ENCODE measurements around the gene KDM5B.
A peak's percentile ranks its signal among the peaks of the same experiment; 100 is the strongest.

The KDM5B gene

GRCh38 chr1:202807926-202808757, at the start of gene KDM5B:
KDM5B (minus strand) TSS chr1:202808421; CDS start chr1:202808305, 116 bp downstream.
- Histone ChIP-seq H3K4me3 (replicated peaks; ENCODE audit: low read depth, low read length) (peak within 1 kb of the TSS; percentile 73), H3K36me3 (ENCODE audit: control insufficient read depth, insufficient read depth, low read length) (no peaks in the 10 kb centered on the region), H3K27me3 (replicated peaks; ENCODE audit: control insufficient read depth, insufficient read depth, low read length) (peaks cover 4% of the 10 kb centered on the region)
- peak; percentile 80 for DNase-seq (ENCODE audit: extremely low read depth, insufficient read length)
- no peak for TF ChIP-seq CTCF (IDR thresholded peaks at IDR 0.05; ENCODE audit: insufficient read depth, low read length, poor library complexity, severe bottlenecking)

DNA sequence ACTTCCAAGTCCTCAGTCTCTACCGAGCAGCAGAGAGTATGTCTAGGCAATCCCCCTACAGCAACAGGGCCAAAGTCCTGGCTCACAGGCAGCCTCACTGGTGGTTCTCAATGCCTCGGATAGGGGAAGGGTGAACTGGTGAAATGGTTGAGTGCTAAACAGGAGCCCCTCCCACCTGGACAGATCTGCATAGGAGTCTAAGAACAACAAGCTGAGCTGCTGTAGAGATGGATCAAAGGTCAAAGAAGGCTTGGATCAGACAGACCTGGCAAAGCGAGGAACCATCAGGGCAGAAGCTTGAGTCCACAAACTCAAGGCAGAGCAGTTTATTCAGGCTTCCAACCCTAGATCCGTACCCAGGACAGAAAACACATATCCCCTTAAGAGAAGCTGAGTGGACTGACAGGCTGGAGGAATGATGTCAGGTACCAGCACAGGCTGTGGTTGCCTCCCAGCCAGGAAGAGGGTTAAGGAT, 49.0 kb upstream of the KDM5B start:
- DNase-seq (ENCODE audit: extremely low read depth, insufficient read length) = no peak
- Histone ChIP-seq H3K36me3 (ENCODE audit: control insufficient read depth, insufficient read depth, low read length) (no peaks in the 10 kb centered on the region), H3K4me3 (replicated peaks; ENCODE audit: low read depth, low read length) (no peak overlapping the region), H3K27me3 (replicated peaks; ENCODE audit: control insufficient read depth, insufficient read depth, low read length) (peaks cover 1% of the 10 kb centered on the region; the same call in 1 of the 2 replicates)
- no peak for TF ChIP-seq CTCF (IDR thresholded peaks at IDR 0.05; ENCODE audit: insufficient read depth, low read length, poor library complexity, severe bottlenecking)

DNA sequence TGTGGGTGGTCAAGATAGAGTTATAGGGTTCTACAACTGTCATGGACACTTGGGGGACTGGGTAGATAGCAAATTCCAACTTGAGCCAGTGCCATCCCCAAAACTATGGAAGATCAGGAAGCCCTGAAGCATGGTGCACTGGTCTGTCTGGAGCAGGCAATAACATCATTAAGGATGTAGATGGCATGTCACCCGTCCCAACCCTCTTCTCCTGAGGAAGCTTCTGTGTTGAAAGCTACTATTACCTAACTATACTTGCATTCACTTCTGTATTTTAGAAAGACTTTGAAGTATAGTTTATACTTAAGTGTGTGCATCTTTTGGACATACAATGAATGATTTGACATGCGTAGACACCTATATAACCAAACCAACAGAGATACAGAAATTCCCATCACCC, 47.8 kb upstream of the KDM5B start:
- DNase-seq (ENCODE audit: extremely low read depth, insufficient read length) = no peak
- Histone ChIP-seq H3K36me3 (ENCODE audit: control insufficient read depth, insufficient read depth, low read length) (no peaks in the 10 kb centered on the region), H3K27me3 (replicated peaks; ENCODE audit: control insufficient read depth, insufficient read depth, low read length) (no peaks in the 10 kb centered on the region), H3K4me3 (replicated peaks; ENCODE audit: low read depth, low read length) (no peak overlapping the region)
- TF ChIP-seq CTCF (IDR thresholded peaks at IDR 0.05; ENCODE audit: insufficient read depth, low read length, poor library complexity, severe bottlenecking) = no peak

GRCh38 chr1:202854787-202855186, 46.6 kb upstream of the KDM5B start:
- Histone ChIP-seq H3K27me3 (replicated peaks; ENCODE audit: control insufficient read depth, insufficient read depth, low read length) (no peaks in the 10 kb centered on the region), H3K4me3 (replicated peaks; ENCODE audit: low read depth, low read length) (no peak overlapping the region), H3K36me3 (ENCODE audit: control insufficient read depth, insufficient read depth, low read length) (no peaks in the 10 kb centered on the region)
- TF ChIP-seq CTCF (IDR thresholded peaks at IDR 0.05; ENCODE audit: insufficient read depth, low read length, poor library complexity, severe bottlenecking) = no peak
- no peak for DNase-seq (ENCODE audit: extremely low read depth, insufficient read length)

- Histone ChIP-seq H3K4me3 (replicated peaks; ENCODE audit: low read depth, low read length) (no peak overlapping the region), H3K36me3 (ENCODE audit: control insufficient read depth, insufficient read depth, low read length) (no peaks in the 10 kb centered on the region), H3K27me3 (replicated peaks; ENCODE audit: control insufficient read depth, insufficient read depth, low read length) (no peaks in the 10 kb centered on the region)
- peak; percentile 58 for TF ChIP-seq CTCF (IDR thresholded peaks at IDR 0.05; ENCODE audit: insufficient read depth, low read length, poor library complexity, severe bottlenecking)
- DNase-seq (ENCODE audit: extremely low read depth, insufficient read length) = no peak
Observed at GRCh38 chr1:202852163-202852904, 44.1 kb upstream of the KDM5B start.
